Psoas muscle (tissue), 8 donors: ENCODE results near the gene ST6GALNAC6. TPM values are rescaled to one million over a fixed set of nuclear protein-coding genes. Genes with fewer than 3 reads are reported as not detected.

ENCODE experiments used
- ATAC-seq, 4 donors: fragments of 200-7000 bp; cut with Tn5 transposase; one replicate each; pipeline ENCODE4 v1.9.1; 2020; ENCODE audit warnings: moderate library complexity in 3 of 4, mild to moderate bottlenecking in 2 of 4
- DNase-seq, 2 donors: peaks; one replicate each; pipeline ENCODE4 v3.0.0-alpha.2; 2020
- H3K27ac ChIP-seq: fragments of 200-600 bp; one replicate; pipeline ENCODE4 v1.8.0; 2022
- H3K27me3 ChIP-seq, 3 donors: fragments of 200-600 bp in 1 of 3; one replicate each; pipeline versions ENCODE4 v1.6.1 to v1.8.0; 2013 to 2022; ENCODE audit warnings: low read length in 2 of 3, mild to moderate bottlenecking in 2 of 3, moderate library complexity in 1 of 3; ENCODE audit not compliant: insufficient read depth in 3 of 3
- H3K36me3 ChIP-seq, 2 donors: fragments of 200-600 bp in 1 of 2; one replicate each; pipeline versions ENCODE4 v1.6.1 to v1.8.0; 2013 to 2022; ENCODE audit warnings: low read depth in 1 of 2, mild to moderate bottlenecking in 1 of 2, moderate library complexity in 1 of 2; ENCODE audit not compliant: insufficient read depth in 1 of 2
- H3K4me1 ChIP-seq: fragments of 200-600 bp; one replicate; pipeline ENCODE4 v1.8.0; 2022
- H3K4me3 ChIP-seq: fragments of 200-600 bp; one replicate; pipeline ENCODE4 v1.8.0; 2022; ENCODE audit warnings: mild to moderate bottlenecking
- H3K9me3 ChIP-seq: fragments of 200-600 bp; one replicate; pipeline ENCODE4 v1.8.0; 2022
- WGBS, 3 donors: extraction: QIAGEN DNeasy Blood & Tissue Kit; methylation state at CpG; one replicate each; pipeline versions ENCODE4 v1.1.6 to v1.1.7; 2013; 5-methylcytosine and 5-hydroxymethylcytosine counted together
- intact Hi-C, 2 donors: fragments of 100-400 bp; cut with DNase I; formaldehyde crosslinking; loops; one replicate each; pipeline versions ENCODE4 v1.11.0 to v1.14.2; 2022
- polyA plus RNA-seq, 3 donors: library from polyadenylated mRNA; stranded (reverse); fragments of 200-250 nt; gene quantifications; one replicate each; pipeline ENCODE4 v1.2.3, GENCODE V29; 2013
- total RNA-seq, 4 donors: library from RNA; stranded (reverse); fragmentation: NEBNext Ultra II Directional in 2 of 4; extraction: Animal tissue kit (Norgen Biotek cat#: 25700) in 2 of 4; gene quantifications; one replicate each; pipeline versions ENCODE4 v1.2.1 to v1.2.4, GENCODE V29; 2021 to 2023
- TF ChIP-seq, protein P1 (sequence below): fragments of 200-600 bp; IDR thresholded peaks from one replicate; pipeline ENCODE4 v1.8.0; 2022; ENCODE audit warnings: antibody characterized with exemption
- donor health status: healthy with polysubstance abuse.
- donor health status: DM: no; HTN: no; CAD: no; lungs with moderate emphysema.
- donor health status: Bipolar disorder and iron deficiency.
- donor health status: healthy.
- donor health status: DM: yes; HTN: yes; CAD: no.
- donor health status: DM: no; HTN: no; CAD: no.
- donor health status: DM: no; HTN: no; CAD: no.
- donor health status: DM: yes; HTN: yes; CAD: no.

Gene ST6GALNAC6
- total and polyA plus RNA-seq, 7 donors, result 18.5 to 35.5 (median 25.0) TPM

DNA sequence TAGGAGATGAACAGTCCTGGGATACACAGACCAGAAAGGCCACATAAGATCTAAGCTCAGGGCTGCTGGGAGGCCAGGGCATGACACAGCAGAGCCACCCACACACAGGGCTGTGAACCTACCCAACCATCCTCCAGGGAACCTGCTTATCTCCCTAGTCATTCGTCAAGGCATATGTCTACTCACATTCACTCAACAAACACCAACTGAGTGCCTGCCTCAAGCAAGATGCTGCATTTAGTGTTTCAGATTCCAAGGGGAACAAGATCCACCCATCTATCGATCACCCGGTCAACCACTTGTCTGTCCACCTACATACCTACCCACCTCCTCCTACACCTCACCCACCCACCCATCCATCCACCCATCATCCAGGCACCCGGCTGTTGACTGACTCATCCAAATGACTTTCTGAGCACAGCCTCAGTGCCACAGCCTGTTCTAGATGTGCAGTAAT lies 36.4 kb upstream of the ST6GALNAC6 start:
- Histone ChIP-seq H3K4me3 (no peak overlapping the region), H3K27ac (no peak overlapping the region), H3K36me3 (peaks cover 0 to 9% of the 10 kb centered on the region in 2 donors), H3K27me3 (peaks cover 0 to 13% (median 2%) of the 10 kb centered on the region in 3 donors), H3K9me3 (no peaks in the 10 kb centered on the region), H3K4me1 (peaks cover 10% of the 10 kb centered on the region)
- ATAC-seq (no peak), DNase-seq (no peak)
- WGBS, 3 donors, result 75 to 84% (median 80%) methylated on average over 4 of the region's 4 CpGs
- TF ChIP-seq, protein P1, sequence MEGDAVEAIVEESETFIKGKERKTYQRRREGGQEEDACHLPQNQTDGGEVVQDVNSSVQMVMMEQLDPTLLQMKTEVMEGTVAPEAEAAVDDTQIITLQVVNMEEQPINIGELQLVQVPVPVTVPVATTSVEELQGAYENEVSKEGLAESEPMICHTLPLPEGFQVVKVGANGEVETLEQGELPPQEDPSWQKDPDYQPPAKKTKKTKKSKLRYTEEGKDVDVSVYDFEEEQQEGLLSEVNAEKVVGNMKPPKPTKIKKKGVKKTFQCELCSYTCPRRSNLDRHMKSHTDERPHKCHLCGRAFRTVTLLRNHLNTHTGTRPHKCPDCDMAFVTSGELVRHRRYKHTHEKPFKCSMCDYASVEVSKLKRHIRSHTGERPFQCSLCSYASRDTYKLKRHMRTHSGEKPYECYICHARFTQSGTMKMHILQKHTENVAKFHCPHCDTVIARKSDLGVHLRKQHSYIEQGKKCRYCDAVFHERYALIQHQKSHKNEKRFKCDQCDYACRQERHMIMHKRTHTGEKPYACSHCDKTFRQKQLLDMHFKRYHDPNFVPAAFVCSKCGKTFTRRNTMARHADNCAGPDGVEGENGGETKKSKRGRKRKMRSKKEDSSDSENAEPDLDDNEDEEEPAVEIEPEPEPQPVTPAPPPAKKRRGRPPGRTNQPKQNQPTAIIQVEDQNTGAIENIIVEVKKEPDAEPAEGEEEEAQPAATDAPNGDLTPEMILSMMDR, result no peak
- intact Hi-C loops, result no loop called here

DNA sequence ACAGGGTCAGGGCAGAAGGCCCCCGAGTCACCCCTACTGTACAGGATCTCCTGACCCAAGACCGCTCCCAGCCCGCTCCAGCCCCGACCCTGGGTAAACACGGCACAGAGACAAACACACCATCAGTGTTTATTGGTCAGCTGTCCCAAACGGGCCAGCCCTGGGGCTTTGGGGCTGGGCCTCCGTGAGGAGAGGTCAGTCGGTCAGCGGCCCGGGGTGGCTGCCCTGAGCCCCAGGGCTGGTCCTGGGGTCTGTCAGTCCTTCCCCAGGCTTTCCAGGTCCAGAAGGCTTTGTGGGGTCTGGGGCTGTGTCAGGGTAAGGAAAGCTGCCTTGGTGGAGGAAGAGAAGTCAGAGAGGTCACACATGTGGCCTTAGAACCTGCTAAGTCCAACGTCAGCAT lies 35.6 kb upstream of the ST6GALNAC6 start:
- TF ChIP-seq, protein P1, result no peak
- no peak overlapping the region for H3K4me3 ChIP-seq
- peaks cover 0 to 18% (median 2%) of the 10 kb centered on the region in 3 donors for H3K27me3 ChIP-seq
- ATAC-seq (no peak), DNase-seq (no peak)
- H3K36me3 ChIP-seq, result peaks cover 0 to 9% of the 10 kb centered on the region in 2 donors
- H3K27ac ChIP-seq, result no peak overlapping the region
- intact Hi-C loops, result no loop called here
- H3K9me3 ChIP-seq, result no peaks in the 10 kb centered on the region
- H3K4me1 ChIP-seq, result peaks cover 10% of the 10 kb centered on the region
- WGBS, 3 donors, result 65 to 70% (median 67%) methylated on average over 11 of the region's 11 CpGs

DNA sequence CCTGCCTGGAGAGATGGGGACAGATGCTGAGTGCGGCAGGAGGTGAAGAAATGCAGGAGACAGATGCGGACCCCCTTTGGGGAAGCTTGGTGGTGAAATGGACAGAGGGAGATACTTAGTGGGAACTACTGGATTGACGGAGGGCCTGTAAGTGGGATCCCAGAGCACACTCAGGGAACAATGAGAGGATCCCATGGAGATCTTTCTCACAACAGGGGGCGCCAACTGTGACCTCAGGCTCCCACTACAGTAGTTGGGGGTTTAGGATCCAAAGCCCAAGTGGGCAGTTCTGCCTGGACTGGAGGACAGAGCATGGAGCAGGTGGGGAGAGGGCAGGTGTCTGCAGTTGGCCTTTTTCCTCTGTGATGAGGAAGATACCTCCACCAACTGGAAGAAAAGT lies 34.8 kb upstream of the ST6GALNAC6 start:
- Histone ChIP-seq H3K27me3 (peaks cover 0 to 25% (median 2%) of the 10 kb centered on the region in 3 donors), H3K4me3 (no peak overlapping the region), H3K4me1 (peaks cover 10% of the 10 kb centered on the region), H3K9me3 (no peaks in the 10 kb centered on the region), H3K27ac (no peak overlapping the region), H3K36me3 (peaks cover 0 to 9% of the 10 kb centered on the region in 2 donors)
- TF ChIP-seq, protein P1, result no peak
- intact Hi-C loops, result no loop called here
- DNase-seq (no peak), ATAC-seq (no peak)
- 89 to 93% (median 90%) methylated on average over 4 of the region's 4 CpGs for WGBS, 3 donors

DNA sequence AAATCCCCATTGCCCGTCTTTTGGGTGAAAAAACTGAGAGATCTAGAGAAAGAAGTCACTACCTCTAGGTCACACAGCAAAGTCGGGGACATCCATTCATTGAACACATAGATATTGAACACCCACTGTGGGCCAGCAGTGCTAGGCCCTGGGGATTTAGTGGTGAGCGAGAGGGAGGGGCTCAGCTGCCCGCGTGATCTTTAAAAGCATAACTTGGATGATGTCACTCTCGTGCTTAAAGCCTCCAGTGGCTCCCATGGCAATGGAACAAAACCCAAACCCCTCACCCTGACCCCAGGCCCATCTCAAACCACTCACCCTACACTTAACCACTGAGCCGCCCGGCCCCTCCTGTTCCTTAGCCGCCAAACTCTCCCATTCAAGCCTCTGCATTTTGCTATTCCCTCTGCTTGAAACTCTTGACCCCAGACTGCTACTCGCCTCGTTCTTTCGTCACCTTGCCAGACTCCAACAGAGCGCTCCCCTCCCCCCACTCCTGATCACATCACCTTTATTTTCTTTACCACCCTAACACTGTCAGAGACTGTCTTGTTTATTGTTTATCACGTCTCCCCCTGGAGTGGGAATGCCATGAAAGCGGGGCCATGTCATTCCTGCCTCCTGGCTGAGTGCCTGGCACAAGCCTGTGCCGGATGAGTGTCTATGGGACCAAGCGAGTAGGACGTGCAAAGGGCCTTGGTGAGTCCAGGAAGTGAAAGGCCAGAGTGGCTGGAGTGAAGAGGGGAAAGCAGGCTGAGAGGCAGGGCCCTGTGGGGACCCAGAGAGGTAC lies 31.9 kb upstream of the ST6GALNAC6 start:
- Histone ChIP-seq H3K4me1 (peaks cover 9% of the 10 kb centered on the region), H3K4me3 (peak overlapping the region; percentile 67), H3K27me3 (peaks cover 0 to 54% (median 15%) of the 10 kb centered on the region in 3 donors), H3K27ac (no peak overlapping the region), H3K9me3 (no peaks in the 10 kb centered on the region), H3K36me3 (peaks cover 0 to 7% of the 10 kb centered on the region in 2 donors)
- intact Hi-C loops, result no loop called here
- WGBS, 3 donors, result 16 to 19% (median 18%) methylated on average over 18 of the region's 18 CpGs
- TF ChIP-seq, protein P1, result no peak
- DNase-seq, result no peak
- ATAC-seq, result no peak
